Sigmoid colon (tissue), 7 donors: Measurements from ENCODE around the gene RNF123. TPM values are rescaled to one million over a fixed set of nuclear protein-coding genes. Genes with fewer than 3 reads are reported as not detected.
"Not testable (repeated sequence)": the region's sequence is repeated elsewhere in the genome, so short reads cannot be mapped to it uniquely, and the experiment has no call there.

Source experiments
- DNase-seq: peaks from one replicate; pipeline ENCODE4 v3.0.0-alpha.2; 2019
- H3K27ac ChIP-seq, 4 donors: fragments of 200-600 bp; sonication (generic); one replicate each; pipeline ENCODE4 v1.5.1; 2016 to 2019; ENCODE audit warnings: mild to moderate bottlenecking in 1 of 4
- H3K27me3 ChIP-seq, 3 donors: fragments of 200-600 bp; sonication (generic); one replicate each; pipeline ENCODE4 v1.5.1; 2019; ENCODE audit warnings: mild to moderate bottlenecking in 1 of 3
- H3K36me3 ChIP-seq, 4 donors: fragments of 200-600 bp; sonication (generic); one replicate each; pipeline ENCODE4 v1.5.1; 2016 to 2019
- H3K4me1 ChIP-seq, 4 donors: fragments of 200-600 bp; sonication (generic); one replicate each; pipeline ENCODE4 v1.5.1; 2017 to 2019
- H3K4me3 ChIP-seq, 4 donors: fragments of 200-600 bp; sonication (generic); one replicate each; pipeline ENCODE4 v1.5.1; 2017 to 2019; ENCODE audit warnings: mild to moderate bottlenecking in 2 of 4, moderate library complexity in 1 of 4
- H3K9me3 ChIP-seq, 4 donors: fragments of 200-600 bp in 3 of 4; sonication (generic) in 3 of 4; one replicate each; pipeline versions ENCODE4 v1.5.1 to v1.6.1; 2013 to 2019
- EP300 ChIP-seq, 4 donors: sonication (generic); formaldehyde crosslinking; IDR thresholded peaks; one replicate each; pipeline ENCODE4 v1.6.1; 2017; ENCODE audit warnings: antibody characterized with exemption in 4 of 4
- POLR2A ChIP-seq, 2 donors: fragments of 450-650 bp; IDR thresholded peaks; one replicate each; pipeline ENCODE4 v1.6.1; 2016; ENCODE audit warnings: antibody characterized with exemption in 2 of 2, mild to moderate bottlenecking in 2 of 2, moderate library complexity in 2 of 2
- POLR2AphosphoS5 ChIP-seq, 4 donors: sonication (generic); formaldehyde crosslinking; IDR thresholded peaks; one replicate each; pipeline ENCODE4 v1.6.1; 2017; ENCODE audit warnings: antibody characterized with exemption in 4 of 4
- WGBS, 2 donors: extraction: QIAGEN DNeasy Blood & Tissue Kit; methylation state at CpG; one replicate each; pipeline ENCODE4 v1.1.7; 2013; 5-methylcytosine and 5-hydroxymethylcytosine counted together
- intact Hi-C: fragments of 100-400 bp; cut with DNase I; formaldehyde crosslinking; loops from one replicate; pipeline ENCODE4 v1.15.1; 2023
- polyA plus RNA-seq, 3 donors: library from polyadenylated mRNA; stranded (reverse); fragments of 200-250 nt; gene quantifications; one replicate each; pipeline ENCODE4 v1.2.3, GENCODE V29; 2013
- total RNA-seq, 4 donors: library from RNA; depleted of rRNA; stranded (reverse); fragments of >200 nt; gene quantifications; one replicate each; pipeline ENCODE4 v1.1.0, GENCODE V29; 2016
- TF ChIP-seq, protein P1 (sequence below), 4 experiments: fragments of 450-650 bp in 3 of 4; fragments of 200-600 bp in 1 of 4; IDR thresholded peaks; one replicate each; pipeline ENCODE4 v1.5.1; 2016 to 2019; ENCODE audit warnings: antibody characterized with exemption in 4 of 4, mild to moderate bottlenecking in 3 of 4, moderate library complexity in 2 of 4
- donor health status: healthy with polysubstance abuse.
- donor health status: Bipolar disorder and iron deficiency.
- donor health status: healthy.

The RNF123 gene
- total and polyA plus RNA-seq, 7 donors, result 12.5 to 29.4 (median 17.1) TPM

DNA sequence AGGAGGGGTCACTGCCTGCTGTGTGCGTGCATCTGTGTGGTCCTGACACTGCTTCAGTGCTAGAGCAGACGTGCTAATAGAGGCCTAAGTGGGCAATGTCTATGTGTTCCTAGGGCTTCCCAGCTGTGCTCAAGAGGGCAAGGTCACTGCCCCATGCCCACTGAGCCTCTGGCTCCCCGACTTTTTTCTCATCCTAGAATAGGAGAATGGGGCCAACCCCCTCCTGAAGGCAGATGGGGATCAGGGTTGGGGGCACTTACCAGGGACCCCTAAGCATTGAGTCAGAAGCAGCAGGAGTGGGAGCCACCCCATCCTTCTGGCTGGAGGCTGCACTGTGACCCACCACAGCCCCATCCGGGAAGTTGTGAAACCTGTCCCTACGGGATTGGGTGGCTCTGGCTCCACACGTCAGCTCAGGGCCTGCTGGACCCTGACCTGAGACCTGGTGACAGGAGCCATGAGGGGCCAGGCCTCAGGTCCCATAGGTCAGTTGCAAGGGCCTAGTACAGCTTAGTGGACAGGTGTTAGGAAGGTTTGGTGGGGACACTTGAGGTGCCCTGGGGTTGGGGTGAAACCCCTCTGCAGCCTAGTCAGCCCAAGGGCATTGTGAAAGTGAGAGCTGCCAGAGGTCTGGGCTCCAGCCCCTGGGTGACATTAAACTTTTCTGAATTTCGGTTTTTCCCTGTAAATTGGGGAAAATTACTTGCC, 865 bp upstream of the RNF123 start:
- H3K9me3 ChIP-seq, DNase-seq, intact Hi-C loops: not testable (repeated sequence)
- peaks cover 3 to 11% (median 4%) of the 10 kb centered on the region in 4 donors for H3K36me3 ChIP-seq
- H3K4me1 ChIP-seq, result peaks cover 0 to 39% (median 34%) of the 10 kb centered on the region in 4 donors
- peak overlapping the region; percentile 82 to 95 (median 86) for H3K4me3 ChIP-seq
- peaks cover 0 to 28% (median 15%) of the 10 kb centered on the region in 3 donors for H3K27me3 ChIP-seq
- H3K27ac ChIP-seq, result peak overlapping the region; percentile 64 to 81 (median 80)
- WGBS, 2 donors, result 42 to 74% methylated on average over 7 of the region's 7 CpGs

DNA sequence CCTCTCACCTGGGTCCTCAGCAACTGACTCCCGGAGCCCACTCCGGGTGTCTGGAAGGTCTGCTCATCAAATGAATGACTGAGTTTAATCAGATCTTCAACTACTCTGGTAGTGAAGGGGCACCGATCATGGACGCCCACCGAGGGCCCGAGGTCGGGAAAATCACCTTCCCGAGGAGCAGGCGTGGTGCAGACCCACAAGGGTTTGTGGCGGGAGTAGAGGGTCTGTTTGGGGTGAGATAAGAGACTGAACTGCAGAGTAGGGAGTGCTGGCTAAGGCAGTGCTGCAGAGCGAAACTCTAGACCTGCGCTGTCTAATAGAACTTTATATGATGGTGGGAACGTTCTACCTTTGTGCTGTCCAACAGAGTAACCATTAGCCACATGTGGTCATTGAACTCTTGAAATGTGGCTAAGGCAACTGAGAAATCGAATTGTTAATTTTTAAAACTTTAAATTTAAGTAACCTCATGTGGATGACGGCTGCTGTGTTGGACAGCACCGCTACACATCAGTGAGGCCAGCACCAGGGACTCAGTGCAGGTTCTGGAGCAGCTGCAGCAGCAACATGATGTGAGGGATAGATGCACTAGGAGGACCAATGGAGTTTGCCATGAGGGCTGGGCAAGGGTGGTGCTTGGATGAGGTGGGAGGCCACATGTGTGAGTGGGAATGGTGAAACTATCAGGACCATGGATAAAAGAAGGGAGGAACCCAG, 709 bp downstream of the RNF123 start:
- Histone ChIP-seq H3K4me3 (peak overlapping the region; percentile 82 to 95 (median 86)), H3K4me1 (peaks cover 0 to 39% (median 34%) of the 10 kb centered on the region in 4 donors), H3K27ac (peak overlapping the region; percentile 64 to 81 (median 80)), H3K27me3 (peaks cover 0 to 28% (median 15%) of the 10 kb centered on the region in 3 donors)
- DNase-seq, H3K36me3 ChIP-seq, H3K9me3 ChIP-seq, intact Hi-C loops: not testable (repeated sequence)
- 6 to 7% methylated on average over 16 of the region's 16 CpGs for WGBS, 2 donors

DNA sequence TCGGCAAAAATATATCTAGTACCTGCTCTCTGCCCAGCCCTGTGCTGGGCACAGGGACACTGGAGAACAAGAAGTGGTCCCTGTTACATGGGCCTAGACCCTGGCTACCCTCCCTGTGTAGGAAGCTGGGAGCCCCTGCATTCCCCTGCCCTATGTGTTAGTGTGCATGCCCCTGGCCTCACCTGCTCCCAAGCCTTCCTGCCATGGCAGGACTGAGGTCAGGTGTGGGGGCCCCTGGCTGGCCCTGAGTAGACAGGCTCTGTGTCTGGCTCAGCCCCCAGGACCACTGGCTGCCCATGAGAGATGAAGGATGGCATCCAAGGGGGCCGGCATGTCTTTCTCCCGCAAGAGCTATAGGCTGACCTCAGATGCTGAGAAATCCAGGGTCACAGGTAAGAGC, 1.5 kb downstream of the RNF123 start:
- H3K27ac ChIP-seq, H3K36me3 ChIP-seq, H3K9me3 ChIP-seq, intact Hi-C loops, DNase-seq: not testable (repeated sequence)
- Histone ChIP-seq H3K27me3 (peaks cover 0 to 22% (median 15%) of the 10 kb centered on the region in 3 donors), H3K4me3 (peak overlapping the region in 1 of 4 donors; percentile 84), H3K4me1 (peaks cover 0 to 37% (median 34%) of the 10 kb centered on the region in 4 donors)
- WGBS, 2 donors, result 94 to 98% methylated on average over 3 of the region's 3 CpGs

DNA sequence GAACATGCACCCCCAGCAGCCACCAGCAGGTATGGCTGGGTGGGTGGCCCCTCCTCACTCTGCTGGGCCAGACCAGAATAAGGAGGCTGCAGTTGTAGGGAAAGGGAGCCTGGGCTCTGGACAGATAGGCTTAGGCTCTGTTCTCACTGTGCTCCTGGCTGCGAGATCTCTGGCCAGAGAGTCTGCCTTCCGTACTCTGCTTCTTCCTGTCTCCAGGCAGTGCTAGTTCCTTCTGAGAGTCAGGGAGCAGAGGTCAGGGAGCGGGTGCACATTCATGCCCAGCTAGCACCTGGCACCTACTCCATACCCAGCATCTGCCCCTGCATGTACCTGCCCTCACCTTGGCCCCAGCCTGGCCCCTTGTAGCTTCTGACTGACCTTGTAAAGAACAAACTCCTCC, 2.1 kb downstream of the RNF123 start:
- intact Hi-C loops, result not testable (repeated sequence)

DNA sequence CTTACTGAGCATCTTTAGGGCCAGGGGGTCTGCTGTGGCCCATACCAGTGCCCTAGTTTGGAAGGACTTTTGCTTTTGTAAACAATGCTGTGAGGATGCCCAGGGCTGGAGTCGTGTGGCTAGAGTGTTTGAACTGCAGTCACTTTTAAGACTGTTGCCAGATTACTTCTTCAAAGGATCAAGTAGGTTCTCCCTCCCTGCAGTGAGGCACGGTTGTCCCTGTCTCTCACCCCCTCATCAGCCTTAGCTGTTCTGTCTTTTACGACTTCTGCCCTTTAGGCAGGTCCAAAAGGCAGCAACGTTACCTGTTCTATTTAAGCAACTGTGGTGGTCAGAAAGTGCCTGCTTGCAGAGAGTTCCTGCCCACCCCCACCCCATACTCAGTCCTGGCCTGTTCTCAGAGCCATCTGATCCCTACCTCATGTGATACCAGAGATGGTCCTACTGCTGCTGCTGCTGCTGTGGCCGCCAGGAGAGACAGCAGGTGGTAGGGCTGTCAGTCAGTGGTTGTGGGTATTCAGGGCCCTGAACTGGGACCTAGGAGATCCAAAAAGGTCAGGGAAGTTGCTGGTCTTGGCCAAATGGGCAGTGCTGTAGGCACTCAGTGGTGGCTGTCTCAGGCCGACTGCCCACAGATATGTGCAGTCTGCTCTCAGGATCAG, 5.2 kb downstream of the RNF123 start:
- 58 to 68% methylated on average over 6 of the region's 6 CpGs for WGBS, 2 donors
- peaks cover 0 to 24% (median 5%) of the 10 kb centered on the region in 4 donors for H3K36me3 ChIP-seq
- peaks cover 0 to 19% (median 19%) of the 10 kb centered on the region in 4 donors for H3K4me1 ChIP-seq
- H3K27me3 ChIP-seq, H3K27ac ChIP-seq, H3K9me3 ChIP-seq, H3K4me3 ChIP-seq, DNase-seq, intact Hi-C loops: not testable (repeated sequence)

More for the DNA sequence above, 2.1 kb downstream of the RNF123 start:
- not testable (repeated sequence) for H3K27ac ChIP-seq, H3K36me3 ChIP-seq, DNase-seq, H3K9me3 ChIP-seq, H3K4me3 ChIP-seq
- peaks cover 0 to 16% (median 12%) of the 10 kb centered on the region in 3 donors for H3K27me3 ChIP-seq
- peaks cover 0 to 32% (median 31%) of the 10 kb centered on the region in 4 donors for H3K4me1 ChIP-seq
- WGBS, 2 donors, result 54 to 87% methylated on average over 3 of the region's 3 CpGs

DNA sequence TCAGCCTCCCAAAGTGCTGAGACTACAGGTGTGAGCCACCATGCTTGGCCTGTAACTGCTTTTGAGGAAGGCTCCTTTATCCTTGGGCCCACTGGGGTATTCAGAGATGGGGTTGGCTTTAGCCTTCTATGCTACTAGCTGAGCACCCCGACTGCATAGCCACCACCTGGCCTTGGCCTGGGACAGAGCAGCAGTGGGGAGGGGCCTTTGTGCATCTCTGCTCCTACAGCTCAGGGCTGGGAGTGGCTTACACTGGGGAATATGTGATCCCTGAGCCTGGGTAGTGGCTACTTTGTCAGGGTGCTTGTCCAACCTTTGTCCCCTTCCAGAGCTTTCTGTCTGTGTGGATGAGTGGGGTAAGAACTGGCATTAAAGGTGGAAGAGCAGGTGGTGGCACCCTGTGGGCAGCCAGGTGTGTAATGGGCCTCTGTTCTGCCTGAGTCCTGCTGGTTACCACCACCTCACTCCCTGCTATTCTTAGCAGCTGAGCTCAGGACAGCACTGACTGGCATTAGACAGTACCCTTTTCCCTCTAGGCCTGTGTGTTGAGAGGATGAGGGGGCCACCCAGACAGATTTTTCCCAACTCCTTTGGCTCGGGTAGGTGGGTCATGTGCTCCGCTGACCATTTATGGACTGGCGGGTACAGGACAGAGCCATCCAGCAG, 6.1 kb downstream of the RNF123 start:
- H3K27me3 ChIP-seq, H3K27ac ChIP-seq, H3K9me3 ChIP-seq, H3K4me3 ChIP-seq, DNase-seq, intact Hi-C loops: not testable (repeated sequence)
- 90 to 93% methylated on average over 4 of the region's 4 CpGs for WGBS, 2 donors
- H3K36me3 ChIP-seq, result peaks cover 0 to 33% (median 10%) of the 10 kb centered on the region in 4 donors
- H3K4me1 ChIP-seq, result peaks cover 0 to 12% (median 12%) of the 10 kb centered on the region in 4 donors

DNA sequence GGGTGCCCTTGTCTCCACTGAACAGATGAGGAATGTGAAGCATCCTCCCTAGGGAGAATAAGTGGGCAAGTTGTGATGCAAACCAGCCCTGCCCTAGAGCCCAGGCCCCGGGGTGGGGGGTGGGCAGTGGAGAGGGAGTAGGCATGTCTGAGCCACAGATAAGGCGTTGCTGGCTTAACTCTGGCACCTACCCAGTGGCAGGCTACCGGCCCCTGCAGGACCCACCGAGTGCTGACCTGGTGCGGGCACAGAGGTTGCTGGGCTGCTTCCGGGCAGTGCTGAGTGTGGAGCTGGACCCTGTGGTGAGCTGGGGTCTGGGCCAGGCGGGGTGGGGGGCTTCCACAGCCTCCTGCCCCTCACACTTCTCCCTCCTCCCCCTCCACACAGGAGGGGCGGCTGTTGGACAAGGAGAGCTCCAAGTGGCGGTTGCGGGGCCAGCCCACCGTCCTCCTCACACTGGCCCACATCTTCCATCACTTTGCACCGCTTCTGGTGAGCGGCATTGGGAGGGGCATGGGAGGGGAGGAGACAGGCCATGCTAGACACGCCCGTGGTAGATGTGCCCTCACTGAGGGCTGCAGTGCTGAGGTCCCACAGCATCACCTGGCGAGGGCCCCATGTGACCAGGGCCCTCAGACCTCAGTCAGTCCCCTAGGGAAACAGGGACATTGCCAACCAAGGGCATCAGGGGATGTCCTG, 10.1 kb downstream of the RNF123 start:
- DNase-seq, result no peak
- Histone ChIP-seq H3K9me3 (no peaks in the 10 kb centered on the region), H3K4me1 (peaks cover 0 to 2% (median 0%) of the 10 kb centered on the region in 4 donors), H3K4me3 (no peak overlapping the region), H3K36me3 (peaks cover 0 to 67% (median 31%) of the 10 kb centered on the region in 4 donors), H3K27me3 (no peaks in the 10 kb centered on the region), H3K27ac (no peak overlapping the region)
- intact Hi-C loops, result no loop called here
- TF ChIP-seq, protein P1, sequence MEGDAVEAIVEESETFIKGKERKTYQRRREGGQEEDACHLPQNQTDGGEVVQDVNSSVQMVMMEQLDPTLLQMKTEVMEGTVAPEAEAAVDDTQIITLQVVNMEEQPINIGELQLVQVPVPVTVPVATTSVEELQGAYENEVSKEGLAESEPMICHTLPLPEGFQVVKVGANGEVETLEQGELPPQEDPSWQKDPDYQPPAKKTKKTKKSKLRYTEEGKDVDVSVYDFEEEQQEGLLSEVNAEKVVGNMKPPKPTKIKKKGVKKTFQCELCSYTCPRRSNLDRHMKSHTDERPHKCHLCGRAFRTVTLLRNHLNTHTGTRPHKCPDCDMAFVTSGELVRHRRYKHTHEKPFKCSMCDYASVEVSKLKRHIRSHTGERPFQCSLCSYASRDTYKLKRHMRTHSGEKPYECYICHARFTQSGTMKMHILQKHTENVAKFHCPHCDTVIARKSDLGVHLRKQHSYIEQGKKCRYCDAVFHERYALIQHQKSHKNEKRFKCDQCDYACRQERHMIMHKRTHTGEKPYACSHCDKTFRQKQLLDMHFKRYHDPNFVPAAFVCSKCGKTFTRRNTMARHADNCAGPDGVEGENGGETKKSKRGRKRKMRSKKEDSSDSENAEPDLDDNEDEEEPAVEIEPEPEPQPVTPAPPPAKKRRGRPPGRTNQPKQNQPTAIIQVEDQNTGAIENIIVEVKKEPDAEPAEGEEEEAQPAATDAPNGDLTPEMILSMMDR (IDR thresholded peaks at IDR 0.05), result no peak
- no peak for TF ChIP-seq POLR2A (IDR thresholded peaks at IDR 0.05)
- TF ChIP-seq POLR2AphosphoS5 (IDR thresholded peaks at IDR 0.05), result no peak
- no peak for TF ChIP-seq EP300 (IDR thresholded peaks at IDR 0.05)
- 89 to 90% methylated on average over 16 of the region's 16 CpGs for WGBS, 2 donors
